B cell (primary cell): ENCODE data around the gene TRPV5. TPM values are rescaled to one million over a fixed set of nuclear protein-coding genes. Genes with fewer than 3 reads are reported as not detected.

Experiments used
- ATAC-seq: fragments of 200-7000 bp; cut with Tn5 transposase; one replicate; pipeline ENCODE4 v1.10.0; 2021; ENCODE audit warnings: low read depth, mild to moderate bottlenecking, moderate number of reproducible peaks, moderate library complexity
- CTCF ChIA-PET: fragments of 350-600 bp; sonication (Branson Sonifier 250); formaldehyde crosslinking; loops from one replicate; lab custom pipeline; 2021; ENCODE audit warnings: antibody characterized with exemption, inconsistent platforms; lab: Charles Lee
- POLR2A ChIA-PET: fragments of 350-600 bp; sonication (Branson Sonifier 250); formaldehyde crosslinking; loops from one replicate; lab custom pipeline; 2021; ENCODE audit warnings: antibody characterized with exemption; lab: Charles Lee
- DNase-seq: peaks from one replicate; pipeline ENCODE4 v3.0.0; 2013
- H2AFZ ChIP-seq: 2 replicates; pipeline ENCODE4 v1.6.1; 2012; ENCODE audit warnings: mild to moderate bottlenecking, low read depth, low read length; ENCODE audit not compliant: insufficient read depth, poor library complexity, severe bottlenecking
- H3K27ac ChIP-seq, 2 donors: 1 replicate in 1 of 2; 2 replicates in 1 of 2; pipeline ENCODE4 v1.5.1; 2012 to 2013; ENCODE audit warnings: low read length in 2 of 2, mild to moderate bottlenecking in 2 of 2, moderate library complexity in 1 of 2
- H3K27me3 ChIP-seq, 4 experiments: fragments of 200-600 bp in 1 of 4; sonication (generic) in 1 of 4; replicated peaks in 1 of 4; 1 replicate in 2 of 4; 2 replicates in 2 of 4; pipeline versions ENCODE4 v1.6.1 to v1.7.0; 2013 to 2016; ENCODE audit warnings: low read length in 3 of 4, mild to moderate bottlenecking in 2 of 4, mixed read lengths in 1 of 4, moderate library complexity in 1 of 4; ENCODE audit not compliant: insufficient read depth in 4 of 4, control insufficient read depth in 3 of 4; ENCODE audit errors: control extremely low read depth in 1 of 4
- H3K36me3 ChIP-seq, 2 experiments: replicated peaks in 1 of 2; 1 replicate in 1 of 2; 2 replicates in 1 of 2; pipeline versions ENCODE4 v1.6.1 to v1.7.1; 2013; ENCODE audit warnings: low read length in 1 of 2; ENCODE audit not compliant: insufficient read depth in 2 of 2, control insufficient read depth in 1 of 2; ENCODE audit errors: control extremely low read depth in 1 of 2, extremely low read depth in 1 of 2
- H3K4me1 ChIP-seq, 2 donors: fragments of 200-600 bp in 1 of 2; sonication (generic) in 1 of 2; 1 replicate in 1 of 2; 2 replicates in 1 of 2; pipeline versions ENCODE4 v1.5.1 to v1.6.1; 2013 to 2017; ENCODE audit warnings: low read length in 2 of 2; ENCODE audit not compliant: control insufficient read depth in 2 of 2, insufficient read depth in 2 of 2
- H3K4me2 ChIP-seq: replicated peaks from 2 replicates; pipeline ENCODE3; 2012; ENCODE audit warnings: mild to moderate bottlenecking, low read depth, low read length; ENCODE audit not compliant: poor library complexity, severe bottlenecking
- H3K4me3 ChIP-seq, 5 experiments: fragments of 200-600 bp in 1 of 5; sonication (generic) in 1 of 5; 1 replicate in 3 of 5; 2 replicates in 2 of 5; pipeline versions ENCODE4 v1.5.1 to v1.7.0; 2011 to 2016; ENCODE audit warnings: low read length in 4 of 5, mild to moderate bottlenecking in 4 of 5, low read depth in 2 of 5, control low read depth in 1 of 5, moderate library complexity in 1 of 5; ENCODE audit not compliant: insufficient read depth in 1 of 5; ENCODE audit errors: control extremely low read depth in 1 of 5, extremely low read depth in 1 of 5
- H3K79me2 ChIP-seq: fragments of 200-600 bp; sonication (generic); one replicate; pipeline ENCODE4 v1.6.0; 2016; ENCODE audit warnings: low read length; ENCODE audit not compliant: control insufficient read depth, insufficient read depth
- H3K9ac ChIP-seq: fragments of 200-600 bp; sonication (generic); 2 replicates; pipeline ENCODE4 v1.6.1; 2017; ENCODE audit warnings: mild to moderate bottlenecking, low read length, moderate library complexity
- H3K9me3 ChIP-seq, 3 donors: one replicate each; pipeline versions ENCODE4 v1.6.1 to v1.7.1; 2013; ENCODE audit warnings: low read length in 2 of 3; ENCODE audit not compliant: control insufficient read depth in 2 of 3, insufficient read depth in 1 of 3; ENCODE audit errors: control extremely low read depth in 1 of 3
- H4K20me1 ChIP-seq: 2 replicates; pipeline ENCODE4 v1.6.0; 2012; ENCODE audit warnings: mild to moderate bottlenecking, low read length; ENCODE audit not compliant: insufficient read depth, control insufficient read depth, poor library complexity, severe bottlenecking
- H3K27ac Mint-ChIP-seq: one replicate; pipeline ENCODE4 v1.8.0; 2021; ENCODE audit warnings: mixed read lengths
- H3K27me3 Mint-ChIP-seq: one replicate; pipeline ENCODE4 v1.8.0; 2021; ENCODE audit warnings: mixed read lengths
- H3K4me1 Mint-ChIP-seq: one replicate; pipeline ENCODE4 v1.8.0; 2021; ENCODE audit warnings: mixed read lengths
- H3K4me3 Mint-ChIP-seq: one replicate; pipeline ENCODE4 v1.8.0; 2021; ENCODE audit warnings: mixed read lengths
- H3K9me3 Mint-ChIP-seq: one replicate; pipeline ENCODE4 v1.8.0; 2022; ENCODE audit warnings: mixed read lengths; ENCODE audit not compliant: insufficient read depth
- CTCF ChIP-seq: fragments of 200-600 bp; IDR thresholded peaks from one replicate; pipeline ENCODE4 v1.8.0; 2022; ENCODE audit warnings: antibody characterized with exemption, mild to moderate bottlenecking
- EZH2 ChIP-seq: IDR thresholded peaks from 2 replicates; pipeline ENCODE4 v1.6.1; 2012; ENCODE audit warnings: borderline replicate concordance, low read depth, mild to moderate bottlenecking, moderate library complexity, low read length; ENCODE audit not compliant: insufficient read depth, poor library complexity, severe bottlenecking
- WGBS: methylation state at CpG from one replicate; pipeline ENCODE4 v1.1.5; 2013; ENCODE audit warnings: missing lambda C conversion rate; ENCODE audit not compliant: insufficient coverage; 5-methylcytosine and 5-hydroxymethylcytosine counted together
- intact Hi-C: fragments of 100-400 bp; cut with micrococcal nuclease; formaldehyde crosslinking; loops from one replicate; pipeline ENCODE4 v1.10.0; 2022
- polyA plus RNA-seq: library from polyadenylated mRNA; depleted of rRNA; stranded (reverse); fragments of >200 nt; gene quantifications from 2 replicates; pipeline ENCODE4 v1.2.3, GENCODE V29; 2012
- total RNA-seq, 2 donors: library from RNA; stranded (reverse); fragments of 120-200 nt in 1 of 2; gene quantifications; 1 replicate in 1 of 2; 2 replicates in 1 of 2; pipeline versions ENCODE4 v1.2.3 to v1.2.4, GENCODE V29; 2013 to 2022

The TRPV5 gene
- total and polyA plus RNA-seq, 2 donors (not counting 1 experiment from before 2014, with no cell fraction given) = 0.03 TPM; not detected in 1

GRCh38 chr7:142943706-142944268 lies 10.2 kb upstream of the TRPV5 start:
- WGBS = 78% methylated on average over 6 of the region's 7 CpGs
- CTCF ChIA-PET = no interaction called here
- Histone ChIP-seq H3K27me3 (peaks cover 0 to 10% (median 0%) of the 10 kb centered on the region in 4 experiments), H4K20me1 (no peaks in the 10 kb centered on the region), H3K4me3 (no peak overlapping the region), H2AFZ (no peak overlapping the region), H3K27ac (no peak overlapping the region), H3K4me1 (no peaks in the 10 kb centered on the region), H3K4me2 (no peak overlapping the region), H3K9ac (no peak overlapping the region), H3K36me3 (no peaks in the 10 kb centered on the region), H3K9me3 (no peaks in the 10 kb centered on the region), H3K79me2 (no peaks in the 10 kb centered on the region)
- DNase-seq = no peak
- Mint-ChIP-seq H3K4me1 (no peaks in the 10 kb centered on the region), H3K27me3 (peaks cover 41% of the 10 kb centered on the region), H3K9me3 (no peaks in the 10 kb centered on the region), H3K27ac (no peak overlapping the region), H3K4me3 (no peak overlapping the region)
- POLR2A ChIA-PET = no interaction called here
- TF ChIP-seq EZH2 (no peak), CTCF (no peak)
- intact Hi-C loops = no loop called here
- no peak for ATAC-seq

GRCh38 chr7:142942746-142943145 lies 9.2 kb upstream of the TRPV5 start:
- H4K20me1 ChIP-seq = no peaks in the 10 kb centered on the region
- no peaks in the 10 kb centered on the region for H3K4me1 Mint-ChIP-seq
- no peak overlapping the region for H3K4me3 ChIP-seq
- no peak overlapping the region for H3K4me2 ChIP-seq
- peaks cover 37% of the 10 kb centered on the region for H3K27me3 Mint-ChIP-seq
- H3K9me3 ChIP-seq = no peaks in the 10 kb centered on the region
- no peak overlapping the region for H2AFZ ChIP-seq
- ChIA-PET CTCF (interaction anchor here (0.7 kb wide), 1 partner anchor 10 kb away, joined by 3 read pairs; no protein-coding TSS in a partner anchor), POLR2A (no interaction called here)
- no peaks in the 10 kb centered on the region for H3K9me3 Mint-ChIP-seq
- intact Hi-C loops = no loop called here
- no peaks in the 10 kb centered on the region for H3K36me3 ChIP-seq
- ATAC-seq (no peak), DNase-seq (no peak)
- H3K79me2 ChIP-seq = no peaks in the 10 kb centered on the region
- H3K27ac Mint-ChIP-seq = no peak overlapping the region
- H3K4me3 Mint-ChIP-seq = no peak overlapping the region
- H3K27me3 ChIP-seq = peaks cover 0 to 9% (median 0%) of the 10 kb centered on the region in 4 experiments
- H3K27ac ChIP-seq = no peak overlapping the region
- whole genome bisulfite sequencing = 83% methylated on average over 6 of the region's 6 CpGs
- no peak overlapping the region for H3K9ac ChIP-seq
- no peaks in the 10 kb centered on the region for H3K4me1 ChIP-seq
- TF ChIP-seq CTCF (no peak), EZH2 (no peak)
